K562 (cell line): Measurements from ENCODE around the gene GLIS1.

Source experiments
- CBX1 ChIP-seq: sonication (generic); IDR thresholded peaks from 2 replicates; pipeline ENCODE4 v1.6.1; 2016; ENCODE audit warnings: antibody characterized with exemption, low read depth, mild to moderate bottlenecking
- GABPA ChIP-seq: fragments of 200-800 bp; sonication (Bioruptor generic); conservative IDR thresholded peaks from 2 replicates; pipeline ENCODE4 v1.6.1; 2016; ENCODE audit warnings: low read depth, missing genetic modification characterization, missing compliant biosample characterization
- SP2 ChIP-seq: IDR thresholded peaks from 2 replicates; pipeline ENCODE4 v1.6.1; 2011; ENCODE audit warnings: mild to moderate bottlenecking, low read depth, low read length, moderate library complexity; ENCODE audit not compliant: poor library complexity, severe bottlenecking; ENCODE audit errors: extremely low read depth
- TARDBP ChIP-seq: fragments of 450-650 bp; IDR thresholded peaks from 2 replicates; pipeline ENCODE4 v1.6.1; 2016
- ZFP1 ChIP-seq: fragments of 450-650 bp; formaldehyde crosslinking; IDR thresholded peaks from 2 replicates; pipeline ENCODE4 v1.4.0; 2020; ENCODE audit warnings: mild to moderate bottlenecking, mixed read lengths

DNA sequence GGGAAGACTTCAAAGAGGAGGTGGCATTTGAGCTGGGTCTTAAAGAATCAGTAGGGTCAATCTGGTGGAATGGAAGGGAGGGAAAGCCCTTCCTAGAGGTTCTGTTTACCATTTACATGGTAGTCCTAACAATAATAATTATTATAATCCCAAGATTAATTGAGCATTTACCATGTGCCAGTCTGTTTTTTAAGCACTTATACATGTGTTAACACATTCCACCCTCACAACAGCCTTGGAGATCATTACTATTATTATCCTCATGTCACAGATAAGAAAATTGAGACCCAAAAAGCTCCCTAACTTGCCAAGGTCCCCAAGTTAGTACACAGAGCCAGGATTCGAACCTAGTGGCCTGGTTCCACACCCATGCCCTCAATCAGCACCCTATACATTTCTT is 10.8 kb downstream of the GLIS1 start:
- TF ChIP-seq GABPA (no peak), CBX1 (no peak), SP2 (no peak), TARDBP (no peak), ZFP1 (CRISPR knock-in tag) (no peak)
